ENCODE measurements around the gene PAH. TPM values are rescaled to one million over a fixed set of nuclear protein-coding genes. Genes with fewer than 3 reads are reported as not detected.

The PAH gene
- not detected in 2 replicates for total RNA-seq (2014; rRNA removed; shearing (Covaris generic))

- DNase-seq (ENCODE audit: low spot score): no peak
These were observed at the start of gene PAH for GRCh38 chr12:102917026-102917787. Gene PAH, minus strand, starts transcription at chr12:102917244. Its CDS starts 114 bp downstream, at chr12:102917130.

- DNase-seq (ENCODE audit: low spot score): no peak
These were observed 49.3 kb upstream of the PAH start for GRCh38 chr12:102966200-102966863.

DNA sequence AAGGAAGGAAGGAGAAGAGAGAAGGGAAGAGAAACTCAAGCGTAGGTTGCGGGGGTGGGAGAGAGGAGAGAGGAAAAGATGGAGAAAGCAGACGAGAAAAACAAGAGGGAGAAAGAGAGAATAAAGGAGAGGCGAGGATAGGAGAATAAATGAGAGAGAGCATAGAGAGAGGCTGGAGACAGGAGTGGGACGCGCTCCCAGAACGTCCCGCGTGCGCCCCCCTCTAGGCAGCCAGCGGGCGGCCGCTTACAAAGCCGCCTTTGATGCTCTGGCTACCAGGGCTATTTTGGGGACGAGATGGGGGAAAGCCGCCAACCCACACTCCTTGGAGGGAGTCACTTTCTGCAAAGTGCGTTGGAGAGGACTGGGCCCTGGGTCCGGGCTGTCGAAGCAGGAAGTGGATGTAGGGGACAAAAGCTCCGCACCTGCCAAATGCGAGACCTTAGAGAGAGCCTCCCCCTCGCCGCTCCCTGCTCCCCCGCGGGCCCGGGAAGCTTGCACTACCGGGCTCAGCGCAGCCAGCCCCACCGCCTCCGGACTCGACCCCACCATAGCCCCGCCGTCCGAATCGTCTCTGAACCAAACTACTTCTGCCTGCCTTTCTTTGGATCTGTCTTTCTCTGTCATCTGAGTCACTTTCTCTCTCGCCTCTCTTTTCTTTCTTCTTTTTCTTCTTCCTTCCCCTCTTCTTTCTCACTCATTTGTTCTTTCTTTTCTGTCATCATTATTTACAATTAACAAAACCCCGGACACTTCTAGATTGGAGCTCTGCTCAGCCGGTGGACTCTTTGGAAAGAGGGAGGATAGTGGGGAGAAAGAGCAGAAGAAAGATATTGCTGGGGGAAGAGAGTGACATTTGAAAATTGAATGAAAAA lies 48.5 kb upstream of the PAH start:
- DNase-seq (ENCODE audit: low spot score): no peak

DNA sequence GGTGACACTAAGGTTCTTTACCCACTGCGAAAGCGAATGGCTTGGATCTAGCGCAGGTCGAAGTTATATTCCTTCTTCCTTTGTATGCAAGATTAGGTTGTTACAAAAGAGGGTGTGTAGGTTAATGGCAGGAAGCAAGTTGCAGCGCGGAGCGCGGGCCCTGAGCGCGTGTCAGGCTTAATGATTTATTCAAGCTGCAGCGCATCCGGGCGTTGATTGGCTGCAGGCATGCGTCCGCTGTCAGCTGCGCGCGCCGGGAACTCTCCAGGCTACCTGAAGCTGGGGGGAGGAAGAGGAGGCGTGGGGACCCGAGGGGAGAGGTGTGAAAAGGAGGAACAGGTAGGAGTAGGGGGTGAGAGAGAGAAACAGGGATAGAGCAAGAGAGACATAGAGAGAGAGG lies 47.8 kb upstream of the PAH start:
- DNase-seq (ENCODE audit: low spot score): no peak

GRCh38 chr12:102963796-102964195 lies 46.8 kb upstream of the PAH start:
- no peak for DNase-seq (ENCODE audit: low spot score)

GRCh38 chr12:102962986-102963385 lies 45.9 kb upstream of the PAH start:
- DNase-seq (ENCODE audit: low spot score): no peak

GRCh38 chr12:102962532-102962931 lies 45.5 kb upstream of the PAH start:
- no peak for DNase-seq (ENCODE audit: low spot score)

GRCh38 chr12:102961466-102961855 lies 44.4 kb upstream of the PAH start:
- DNase-seq (ENCODE audit: low spot score): no peak

- DNase-seq (ENCODE audit: low spot score): no peak
These were observed 43.9 kb upstream of the PAH start for GRCh38 chr12:102960766-102961465.

- DNase-seq (ENCODE audit: low spot score): no peak
These were observed 42.3 kb upstream of the PAH start for GRCh38 chr12:102959391-102959790.

- DNase-seq (ENCODE audit: low spot score): no peak
These were observed 41.8 kb upstream of the PAH start for GRCh38 chr12:102958830-102959176.

GRCh38 chr12:102958073-102958829 lies 41.2 kb upstream of the PAH start:
- DNase-seq (ENCODE audit: low spot score): no peak

DNA sequence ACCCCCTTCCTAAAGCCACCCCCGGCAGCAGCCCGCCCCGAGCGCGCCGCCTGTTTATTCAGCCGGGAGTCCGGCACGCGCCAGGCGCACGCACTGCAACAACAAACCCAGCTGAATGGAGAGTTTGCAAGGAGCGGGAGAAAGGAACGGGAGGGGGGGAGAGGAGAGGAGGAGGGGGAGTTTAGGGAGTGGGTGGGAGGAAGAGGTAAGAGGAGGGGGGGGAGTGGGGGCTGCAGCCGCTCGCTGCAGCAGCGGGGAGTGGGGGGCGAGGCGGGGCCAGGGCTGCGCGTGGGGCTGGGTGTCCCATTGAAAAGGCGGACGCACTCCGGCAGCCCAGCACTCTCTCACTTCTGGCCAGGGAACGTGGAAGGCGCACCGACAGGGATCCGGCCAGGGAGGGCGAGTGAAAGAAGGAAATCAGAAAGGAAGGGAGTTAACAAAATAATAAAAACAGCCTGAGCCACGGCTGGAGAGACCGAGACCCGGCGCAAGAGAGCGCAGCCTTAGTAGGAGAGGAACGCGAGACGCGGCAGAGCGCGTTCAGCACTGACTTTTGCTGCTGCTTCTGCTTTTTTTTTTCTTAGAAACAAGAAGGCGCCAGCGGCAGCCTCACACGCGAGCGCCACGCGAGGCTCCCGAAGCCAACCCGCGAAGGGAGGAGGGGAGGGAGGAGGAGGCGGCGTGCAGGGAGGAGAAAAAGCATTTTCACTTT lies 40.5 kb upstream of the PAH start, which contains the start of gene ASCL1:
TSS of gene ASCL1 (plus strand) at position 336 of the 712 bp plus-strand sequence. CDS start 571 bp downstream, outside the sequence.
- no peak for DNase-seq (ENCODE audit: low spot score)

DNA sequence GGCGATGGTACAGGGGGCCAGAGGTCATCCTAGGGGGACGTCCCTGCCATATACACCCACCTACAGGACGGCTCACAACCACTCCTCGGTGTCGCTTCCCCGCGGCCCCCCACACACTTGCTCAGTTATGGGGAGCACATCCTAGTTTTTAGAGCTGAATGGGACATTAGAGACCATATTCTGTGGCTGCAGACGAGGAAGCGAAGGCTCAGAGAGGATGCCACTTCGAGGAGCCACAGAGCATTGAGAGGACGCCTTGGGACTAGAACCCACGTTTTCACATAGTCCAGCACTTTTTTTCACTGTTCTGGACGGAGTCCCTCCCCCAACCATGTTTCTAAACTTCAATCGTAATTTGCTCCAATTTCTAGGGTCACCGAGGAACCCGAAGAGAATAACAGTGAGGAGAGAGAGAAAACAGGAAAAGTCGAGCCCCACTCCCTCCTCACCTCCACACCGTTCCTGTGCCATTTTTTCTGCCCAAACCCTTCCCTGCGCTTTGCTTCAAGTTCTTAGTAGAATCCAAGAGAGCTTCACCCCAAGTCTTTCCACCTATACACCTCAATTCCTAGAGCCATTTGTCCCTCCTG lies 39.8 kb upstream of the PAH start:
- no peak for DNase-seq (ENCODE audit: low spot score)

- no peak for DNase-seq (ENCODE audit: low spot score)
These were observed 39.1 kb upstream of the PAH start for GRCh38 chr12:102955926-102956737.

- no peak for DNase-seq (ENCODE audit: low spot score)
These were observed 37.1 kb upstream of the PAH start for GRCh38 chr12:102954134-102954533.

GRCh38 chr12:102953221-102953620 lies 36.2 kb upstream of the PAH start:
- DNase-seq (ENCODE audit: low spot score): no peak

DNA sequence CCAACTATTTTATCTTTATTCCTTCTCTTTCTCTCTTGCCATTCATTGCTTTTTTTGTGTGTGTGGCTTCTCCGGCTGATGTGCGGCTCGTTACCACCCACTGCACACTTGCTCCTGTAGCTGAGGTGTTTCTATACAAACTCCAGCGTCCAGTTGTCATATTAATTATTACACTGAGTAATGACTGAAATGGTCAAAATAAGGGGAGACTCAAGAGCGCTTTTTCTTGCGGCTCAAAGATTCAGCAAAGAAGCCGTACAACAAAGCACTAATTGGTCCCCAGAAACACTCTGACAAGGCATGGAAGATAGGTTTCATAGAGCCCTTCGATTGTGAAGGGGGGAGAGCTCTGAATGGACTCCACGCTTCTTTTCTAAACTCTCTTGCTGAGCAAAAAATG lies 34.8 kb upstream of the PAH start:
- no peak for DNase-seq (ENCODE audit: low spot score)

All from A172 (cell line).